Occipital lobe (tissue), 3 donors: ENCODE results near the gene SMIM28. TPM values are rescaled to one million over a fixed set of nuclear protein-coding genes. Genes with fewer than 3 reads are reported as not detected.
A peak's percentile ranks its signal among the peaks of the same experiment; 100 is the strongest.

Experiments
- DNase-seq: peaks from one replicate; lab custom pipeline; 2025; lab: John Stamatoyannopoulos, UW
- small RNA-seq: library from RNA; depleted of rRNA; stranded (forward); fragments of <200 nt; gene quantifications from one replicate; pipeline ENCODE3, GENCODE V24; 2014
- total RNA-seq: library from RNA; depleted of rRNA; stranded (reverse); fragments of >200 nt; gene quantifications from one replicate; pipeline ENCODE4 v1.2.3, GENCODE V29; 2014

Gene SMIM28
- total RNA-seq, 1 donor from 2014 or later, result not detected

DNA sequence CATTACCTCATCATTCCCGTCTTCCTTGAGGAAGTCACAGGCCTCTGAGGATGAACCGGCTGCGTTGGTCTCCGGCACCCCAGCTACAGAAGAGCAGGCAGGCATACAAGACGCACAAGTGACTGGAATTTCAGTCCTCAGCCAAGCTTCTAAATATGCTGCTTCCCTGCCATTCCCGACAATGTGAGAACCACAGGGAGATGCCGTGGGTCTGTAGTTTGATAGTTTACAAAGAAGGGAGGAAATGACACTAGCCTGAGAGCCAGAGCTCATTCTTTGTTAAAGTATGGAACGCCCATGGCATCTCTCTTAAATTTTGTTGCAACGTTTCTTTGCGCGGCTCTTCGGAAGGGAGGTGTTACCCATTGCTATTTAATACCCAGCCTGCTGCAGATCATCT lies 52.1 kb downstream of the SMIM28 start:
- no peak for DNase-seq

- DNase-seq, result peak; percentile 73
Measured at GRCh38 chr6:138430361-138431145, 52.8 kb downstream of the SMIM28 start.

DNA sequence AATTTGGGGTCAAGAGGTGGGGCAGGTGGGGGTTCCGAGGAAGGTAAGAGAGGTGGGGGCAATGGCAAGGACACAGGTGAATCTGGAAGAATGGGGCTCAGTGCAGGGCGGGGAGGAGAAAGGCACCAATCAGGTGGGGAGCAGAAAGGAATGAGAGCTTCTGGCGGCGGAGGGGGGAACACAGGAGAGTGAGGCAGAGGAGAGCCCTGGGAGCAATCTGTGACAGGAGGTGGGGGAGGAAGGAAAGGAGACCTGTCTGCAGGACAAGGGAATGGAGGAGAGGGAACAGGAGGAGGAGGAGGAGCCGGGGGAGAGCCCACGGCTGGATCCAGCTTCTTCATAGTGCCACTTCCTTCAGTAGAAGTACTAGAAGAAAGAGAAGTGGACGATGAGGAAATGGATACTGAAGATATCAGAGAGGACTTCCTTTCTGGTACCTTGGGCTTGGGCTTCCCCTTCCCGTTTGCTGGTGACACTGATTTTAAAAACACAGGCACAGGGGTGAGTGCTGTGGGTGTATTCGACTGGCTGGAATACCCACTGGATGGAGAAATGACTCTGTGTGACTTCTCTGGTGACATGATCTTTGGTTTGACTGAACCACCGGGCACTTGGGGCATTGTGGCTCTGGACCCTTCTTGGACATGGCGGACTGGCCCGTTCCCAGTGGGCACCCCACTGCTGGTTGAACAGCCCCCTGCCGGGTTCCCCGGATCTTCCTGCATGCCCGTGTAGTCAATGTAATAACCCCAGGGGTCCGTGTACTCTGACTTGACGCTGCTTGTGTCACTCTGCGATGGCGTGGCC lies 53.8 kb downstream of the SMIM28 start:
- no peak for DNase-seq

- DNase-seq, result no peak
Measured at GRCh38 chr6:138432063-138432356, 54.3 kb downstream of the SMIM28 start.

Small RNAs within 50 kb of the gene (small RNA-seq; reads per million reads assigned to genes)
- gene AL031003.1, result not detected

Other genes starting within 250 kb of the SMIM28 start
- 65.7 TPM for gene ARFGEF3, start 216.0 kb upstream of the SMIM28 start, total RNA-seq
- not detected for gene PBOV1, start 159.4 kb upstream of the SMIM28 start, total RNA-seq
- 6.6 TPM for gene HEBP2, start 26.3 kb downstream of the SMIM28 start, total RNA-seq
- 69.6 TPM for gene NHSL1, start 121.6 kb downstream of the SMIM28 start, total RNA-seq